ENCODE results near the gene EPB42.

Gene EPB42

DNA sequence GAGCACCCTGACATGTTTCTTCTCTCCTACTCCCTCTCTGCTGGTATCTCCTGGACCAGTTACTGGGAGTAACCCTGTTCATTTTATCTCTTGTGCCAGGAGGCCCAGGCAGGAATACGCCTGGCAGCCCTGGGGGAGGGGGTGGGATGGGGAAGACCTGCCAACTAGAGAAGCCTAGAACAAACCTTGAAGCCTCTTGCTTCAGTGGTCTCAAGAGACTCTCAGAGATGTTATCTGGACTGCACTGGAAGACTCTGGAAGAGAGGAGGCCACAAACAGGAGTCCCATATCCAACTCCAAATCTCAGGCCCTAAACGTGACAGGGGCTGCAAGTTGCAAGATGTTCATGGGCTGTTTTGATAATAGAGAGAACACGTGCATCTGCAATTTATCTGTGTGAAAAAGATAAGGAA is at the start of gene EPB42:
TSS of gene EPB42 (minus strand) at position 28 of the 413 bp plus-strand sequence. CDS start 193 bp downstream, outside the sequence.
- no peak for DNase-seq (ENCODE audit: low read depth)

GRCh38 chr15:43270113-43270665 is 49.4 kb upstream of the EPB42 start:
- no peak for DNase-seq (ENCODE audit: low read depth)

GRCh38 chr15:43268111-43269105 is 47.6 kb upstream of the EPB42 start:
- no peak for DNase-seq (ENCODE audit: low read depth)

DNA sequence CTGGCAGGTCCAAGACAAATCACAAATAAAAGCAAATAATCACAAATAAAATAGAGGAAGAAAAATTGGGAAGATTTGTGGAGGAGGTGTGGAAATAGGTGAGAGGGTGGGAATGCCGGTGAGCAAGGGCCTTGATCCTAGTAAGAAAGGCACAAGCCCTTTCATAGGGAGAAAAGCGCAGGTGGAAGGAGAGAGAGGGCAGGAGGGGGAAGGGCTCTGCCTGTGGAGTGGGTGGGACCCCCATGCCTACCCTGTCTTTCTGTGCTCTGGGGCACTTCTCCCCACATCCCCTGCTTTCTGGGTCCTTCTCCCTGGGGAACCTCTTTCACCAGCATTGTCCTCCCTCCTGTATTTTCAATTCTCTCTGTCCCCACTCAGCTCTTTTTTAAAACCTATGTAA is 46.6 kb upstream of the EPB42 start:
- DNase-seq (ENCODE audit: low read depth) = no peak

GRCh38 chr15:43266834-43267233 is 46.0 kb upstream of the EPB42 start, which contains the start of gene TGM5:
TGM5 (minus strand) TSS chr15:43266928; CDS start chr15:43266849, 79 bp downstream.
- no peak for DNase-seq (ENCODE audit: low read depth)

DNA sequence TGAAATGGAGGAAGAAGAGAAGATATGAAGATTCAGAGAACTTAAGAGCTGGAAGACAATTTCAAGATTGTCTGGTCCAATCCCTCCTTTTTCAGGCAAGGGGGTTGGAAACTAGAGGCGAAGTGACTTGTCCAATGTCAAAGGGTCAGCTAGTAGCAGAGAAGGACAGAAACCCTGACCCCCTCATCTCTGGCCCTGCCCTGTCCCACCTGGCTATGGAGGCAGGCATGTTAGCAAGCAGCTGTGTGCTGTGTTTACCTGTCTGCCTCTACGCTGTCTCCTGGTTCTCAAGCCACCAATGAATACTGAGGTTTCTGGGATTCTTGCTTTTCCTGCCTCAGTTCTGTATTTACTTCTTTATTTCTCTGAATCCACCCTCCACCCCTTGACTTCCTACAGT is 45.6 kb upstream of the EPB42 start:
- no peak for DNase-seq (ENCODE audit: low read depth)

DNA sequence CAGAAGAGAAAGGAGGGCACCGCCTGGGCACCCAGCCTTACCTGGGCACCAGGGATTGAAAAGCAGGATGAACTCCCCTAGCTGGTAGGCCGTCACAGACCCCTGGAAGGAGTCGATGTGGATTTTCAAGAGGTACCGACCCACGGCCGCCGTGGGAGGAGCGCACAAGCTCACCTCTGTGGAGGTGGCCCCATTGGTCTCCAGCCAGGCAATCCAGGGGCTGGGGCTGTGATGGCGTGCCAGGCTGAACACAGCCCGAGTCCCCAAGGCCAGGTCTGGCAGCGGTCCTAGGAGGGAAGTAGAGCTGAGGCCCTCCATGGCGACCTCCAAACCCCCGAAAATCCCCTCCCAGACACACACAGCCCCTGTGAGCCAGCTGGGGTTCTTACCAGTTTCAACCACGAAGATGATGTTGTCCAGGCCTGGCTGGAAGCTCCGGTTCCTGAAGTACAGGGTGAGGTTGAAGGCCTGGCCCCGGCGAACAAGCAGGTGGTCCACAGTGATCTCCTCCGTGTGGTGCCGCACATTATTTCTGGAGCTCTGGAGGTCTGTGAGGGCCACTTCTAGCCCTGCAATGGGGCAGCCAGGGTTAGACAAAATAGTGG is 39.3 kb upstream of the EPB42 start:
- DNase-seq (ENCODE audit: low read depth) = no peak

DNA sequence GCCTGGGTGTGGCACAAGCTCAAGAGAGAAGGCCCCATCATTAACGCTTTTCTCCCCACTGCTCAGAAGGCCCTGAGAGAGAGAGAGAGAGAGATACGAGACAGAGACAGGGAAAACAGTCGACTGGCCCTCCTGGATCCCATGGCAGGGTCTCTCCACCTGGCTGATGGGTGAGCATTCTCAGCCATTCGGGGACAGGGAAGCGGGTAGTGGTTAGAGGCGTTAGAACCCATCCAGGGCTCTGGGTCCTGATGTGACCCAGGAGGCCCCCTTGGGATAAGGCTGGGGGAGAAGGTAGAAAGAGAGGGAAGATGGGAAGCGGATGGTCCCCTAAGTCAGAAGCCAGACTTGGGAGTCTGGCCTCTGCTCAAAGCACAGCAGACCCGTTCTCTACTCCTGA is 38.0 kb upstream of the EPB42 start:
- DNase-seq (ENCODE audit: low read depth) = no peak

- no peak for DNase-seq (ENCODE audit: low read depth)
Measured at GRCh38 chr15:43256341-43256740, 35.5 kb upstream of the EPB42 start.

- no peak for DNase-seq (ENCODE audit: low read depth)
Measured at GRCh38 chr15:43255376-43255775, 34.6 kb upstream of the EPB42 start.

- no peak for DNase-seq (ENCODE audit: low read depth)
Measured at GRCh38 chr15:43253431-43254403, 32.9 kb upstream of the EPB42 start.

DNA sequence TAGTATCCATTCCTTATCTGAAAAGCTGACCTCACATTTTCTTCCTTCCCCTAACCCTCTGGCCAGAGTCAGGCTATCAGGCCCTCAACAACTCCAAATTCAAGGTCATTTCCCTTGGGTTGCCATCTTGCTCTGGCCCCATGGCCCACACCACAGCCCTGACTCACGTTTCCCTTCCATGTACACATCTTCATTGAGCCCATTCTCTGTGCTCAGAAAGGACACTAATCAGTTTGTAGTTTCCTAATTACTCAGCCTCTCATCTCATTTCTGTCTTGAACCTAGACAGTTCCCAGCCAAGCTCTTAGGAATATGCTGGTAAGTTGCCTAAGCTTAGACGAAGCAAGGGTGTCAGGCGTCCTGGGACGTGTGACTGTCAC is 31.0 kb upstream of the EPB42 start:
- DNase-seq (ENCODE audit: low read depth) = no peak

DNA sequence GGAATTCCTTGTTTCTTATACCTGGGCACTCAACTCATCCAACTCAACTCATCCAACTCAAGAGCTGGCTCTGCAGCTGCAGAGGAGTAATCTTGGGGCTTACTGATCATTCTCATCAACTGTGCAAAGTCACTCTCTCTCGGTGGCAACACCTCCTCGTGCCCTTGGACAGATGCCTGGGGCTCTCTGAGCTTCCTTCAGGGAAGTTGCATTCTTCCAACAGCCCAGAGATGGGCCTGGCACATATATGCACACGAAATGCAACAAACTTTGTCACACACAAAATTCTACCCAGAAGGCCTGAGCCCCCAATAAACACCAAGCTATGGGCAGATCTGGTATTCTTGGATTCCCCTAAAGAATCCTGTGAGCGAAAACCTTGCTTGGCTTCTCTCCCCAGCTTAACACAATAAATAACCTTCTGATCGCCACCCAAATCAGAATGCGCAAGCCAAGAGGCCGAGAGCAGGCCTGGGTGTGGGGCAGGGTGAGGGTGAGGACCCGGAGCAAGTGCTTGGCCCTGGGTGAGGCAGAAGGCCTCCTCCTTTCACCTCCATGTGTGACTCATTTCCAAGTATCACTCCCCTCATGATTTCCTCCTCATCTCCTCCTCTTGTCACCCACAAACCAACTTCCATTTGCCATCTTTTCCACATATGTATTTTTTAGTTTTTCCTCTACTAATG is 30.5 kb upstream of the EPB42 start:
- DNase-seq (ENCODE audit: low read depth) = no peak

GRCh38 chr15:43250785-43251184 is 30.0 kb upstream of the EPB42 start:
- no peak for DNase-seq (ENCODE audit: low read depth)

- DNase-seq (ENCODE audit: low read depth) = no peak
Measured at GRCh38 chr15:43249699-43250203, 28.9 kb upstream of the EPB42 start.

DNA sequence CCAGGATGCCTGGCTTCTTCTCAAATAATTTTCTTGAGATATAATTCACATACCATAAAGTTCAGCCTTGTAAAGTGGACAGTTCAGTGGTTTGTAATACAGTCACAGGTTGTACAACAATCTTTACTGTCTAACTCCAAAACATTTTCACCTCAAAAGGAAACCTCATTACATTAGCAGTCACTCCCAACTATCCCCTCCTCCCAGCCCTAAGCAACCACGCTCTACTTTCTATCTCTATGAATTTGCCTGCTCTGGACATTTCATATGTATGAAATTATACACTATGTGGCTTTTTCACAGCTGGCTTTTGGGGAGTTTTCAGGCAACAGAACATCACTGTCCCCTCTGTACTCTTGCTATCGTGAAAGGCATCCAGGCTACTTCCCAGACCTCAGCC is 28.4 kb upstream of the EPB42 start:
- no peak for DNase-seq (ENCODE audit: low read depth)

DNA sequence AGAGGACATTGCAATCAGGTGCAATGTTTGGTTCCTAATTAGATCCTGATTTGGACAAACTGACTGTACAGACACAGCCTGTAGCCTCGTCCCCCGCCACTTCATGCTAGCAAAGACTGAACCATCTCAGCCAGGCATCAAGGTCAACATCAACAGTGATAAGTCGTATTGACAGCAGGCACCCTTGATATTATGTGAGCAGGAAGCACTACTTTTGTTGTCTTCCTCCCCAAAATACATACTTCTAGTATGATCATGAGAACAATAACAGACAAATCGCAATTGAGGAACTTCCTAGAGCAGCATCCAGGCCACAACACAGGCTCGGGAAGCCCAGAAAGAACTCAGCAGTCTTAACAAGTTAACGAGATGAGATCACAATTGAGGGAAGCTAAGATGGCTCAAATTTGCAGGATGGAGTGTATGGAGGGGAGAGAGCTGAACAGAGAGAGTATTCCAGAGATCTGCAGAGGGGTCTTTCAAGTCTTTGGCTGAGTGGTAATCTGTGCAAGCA is 25.5 kb upstream of the EPB42 start:
- DNase-seq (ENCODE audit: low read depth) = no peak

- DNase-seq (ENCODE audit: low read depth) = no peak
Measured at GRCh38 chr15:43244092-43244491, 23.3 kb upstream of the EPB42 start.

DNA sequence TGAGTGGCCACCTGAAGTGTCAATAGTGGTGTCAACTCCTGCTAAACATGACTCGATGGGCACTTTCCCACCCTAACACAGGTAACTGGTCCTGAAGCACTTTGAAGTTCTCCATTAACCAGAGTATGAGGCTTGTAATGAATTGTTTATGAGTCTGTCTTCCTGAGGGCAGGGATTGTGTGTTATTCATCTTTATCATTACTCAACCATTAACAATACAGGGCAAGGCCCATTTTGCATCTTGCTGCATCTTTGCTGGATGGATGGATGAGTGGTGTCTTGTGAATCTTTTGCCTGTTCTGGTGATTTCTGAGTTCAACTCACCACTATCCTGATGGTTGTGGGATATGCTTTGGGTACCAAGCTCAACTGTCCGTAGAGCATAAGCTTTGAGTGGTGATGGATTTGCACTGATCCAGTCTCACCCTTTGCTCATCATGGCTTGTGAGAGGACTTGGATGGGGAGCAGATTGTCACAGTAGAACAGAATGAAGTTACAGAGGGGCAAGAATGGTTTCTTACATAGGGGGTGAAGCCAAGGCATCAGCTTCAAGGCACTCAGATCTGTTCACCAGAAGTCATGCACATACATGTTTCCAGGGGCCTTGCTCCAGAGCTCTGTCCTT is 22.3 kb upstream of the EPB42 start:
- no peak for DNase-seq (ENCODE audit: low read depth)

GRCh38 chr15:43242616-43243015 is 21.8 kb upstream of the EPB42 start:
- DNase-seq (ENCODE audit: low read depth) = no peak
